ENCODE data around the gene SLC9A1.

Gene SLC9A1

GRCh38 chr1:27101696-27102095 lies 53.2 kb downstream of the SLC9A1 start:
- no peak for DNase-seq

GRCh38 chr1:27101054-27101491 lies 53.9 kb downstream of the SLC9A1 start:
- DNase-seq: no peak

DNA sequence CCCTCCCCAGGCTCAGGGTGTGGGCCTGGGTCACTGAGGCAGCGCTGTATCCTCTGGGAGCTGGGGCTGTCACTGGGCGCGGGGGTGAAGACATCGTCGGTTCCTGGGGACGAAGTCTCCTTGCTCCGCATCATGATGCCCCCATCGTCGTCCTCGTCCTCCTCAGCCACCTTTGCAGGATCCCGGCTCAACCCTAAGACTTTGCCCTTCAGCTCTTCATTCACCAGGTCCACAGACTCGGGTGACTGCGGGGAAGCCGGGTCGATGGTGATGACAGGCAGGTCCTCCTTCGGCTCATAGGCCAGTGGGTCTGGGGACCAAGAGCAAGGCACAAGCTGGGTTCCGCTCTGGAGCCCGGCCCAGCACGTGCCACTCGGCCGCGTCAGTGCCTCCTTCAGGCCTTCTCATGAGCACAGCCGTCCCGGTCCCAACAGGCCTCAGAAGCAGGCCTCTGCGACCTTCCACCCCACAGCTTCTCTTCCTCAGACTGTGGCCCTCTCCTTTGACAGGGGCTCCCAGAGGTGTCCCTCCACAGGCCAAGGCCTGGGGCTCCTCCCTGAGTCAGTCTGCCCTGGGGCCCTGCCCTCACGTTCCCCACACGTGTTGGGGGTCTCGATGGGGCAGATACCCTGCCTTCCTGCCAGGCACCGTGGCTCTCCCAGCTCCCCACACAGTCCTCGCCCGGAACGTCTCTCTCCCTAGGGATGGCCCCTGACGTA lies 54.4 kb downstream of the SLC9A1 start:
- DNase-seq: no peak

GRCh38 chr1:27099587-27100334 lies 55.2 kb downstream of the SLC9A1 start:
- no peak for DNase-seq

DNA sequence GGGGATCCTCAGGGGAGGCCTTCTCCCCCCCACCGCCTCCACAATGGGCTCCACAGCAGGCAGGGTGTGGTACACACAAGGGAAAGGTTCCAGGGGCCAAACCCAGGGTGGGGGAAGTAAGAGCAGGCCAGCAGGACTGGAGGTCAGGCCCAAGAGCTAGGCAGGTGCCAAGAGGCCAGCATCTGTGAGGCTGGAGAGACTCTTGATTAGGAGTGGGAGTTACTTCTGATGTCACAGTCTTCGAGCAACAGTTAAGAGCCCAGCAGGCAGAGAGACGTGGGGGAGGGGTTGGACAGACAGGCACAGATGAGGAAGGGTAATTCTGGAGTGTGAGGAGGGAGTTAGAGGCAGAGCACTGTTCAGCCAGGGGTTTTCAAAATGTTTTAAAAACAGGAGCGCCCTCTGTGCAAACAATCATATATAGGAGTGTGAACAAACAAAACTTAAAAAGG lies 55.8 kb downstream of the SLC9A1 start:
- peak; percentile 78 for DNase-seq

DNA sequence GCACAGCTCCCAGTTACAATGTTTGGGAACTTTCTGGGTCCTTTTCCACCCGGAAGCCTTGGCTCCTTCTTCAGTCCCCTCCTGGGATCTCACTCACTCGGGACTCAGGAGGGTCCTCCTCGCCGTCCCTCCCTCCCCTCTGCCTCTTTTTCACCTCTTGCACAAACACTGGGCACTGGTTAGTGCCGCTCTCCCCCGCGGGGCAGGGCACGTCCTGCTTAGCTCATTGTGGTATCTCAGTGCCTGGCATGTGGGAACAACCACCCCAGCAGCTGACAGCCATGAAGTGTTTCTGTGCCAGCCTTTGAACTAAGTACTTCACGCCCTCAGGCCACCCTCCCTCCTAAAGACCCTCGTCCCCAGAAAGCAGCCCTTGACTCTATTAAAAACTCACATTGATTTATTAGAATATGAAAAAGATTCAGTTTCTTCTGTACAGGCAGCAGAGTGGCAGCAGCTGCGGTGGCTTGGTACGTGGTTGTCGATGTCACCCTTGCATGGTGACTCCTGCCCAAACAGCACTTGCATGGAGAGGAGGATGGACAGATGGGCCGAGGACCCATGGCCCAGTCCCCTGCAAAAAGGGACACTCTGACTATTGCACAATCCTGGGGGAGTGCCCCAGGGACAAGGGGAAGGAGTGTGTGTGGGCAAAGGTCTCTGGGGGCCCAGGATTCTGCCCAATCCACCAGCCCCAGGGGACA lies 56.3 kb downstream of the SLC9A1 start:
- DNase-seq: peak; percentile 62

DNA sequence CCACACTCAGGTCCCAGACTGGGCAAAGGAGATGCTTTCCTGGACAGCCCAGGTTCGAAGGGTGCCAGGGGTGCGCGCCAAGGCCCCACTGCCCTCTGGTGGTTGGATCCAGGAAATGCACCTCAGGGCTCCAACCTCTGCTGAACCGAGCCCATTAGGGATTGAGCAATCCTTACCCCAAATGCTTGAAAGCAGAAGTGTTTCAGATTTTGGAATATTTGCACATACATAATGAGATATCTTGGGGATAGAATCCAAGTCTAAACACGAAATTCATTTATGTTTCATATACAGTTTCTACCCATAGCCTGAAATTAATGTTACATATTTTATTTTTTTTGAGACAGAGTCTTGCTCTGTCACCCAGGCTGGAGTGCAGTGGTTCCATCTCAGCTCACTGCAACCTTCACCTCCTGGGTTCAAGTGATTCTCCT lies 57.4 kb downstream of the SLC9A1 start:
- peak; percentile 70 for DNase-seq

GRCh38 chr1:27095576-27095975 lies 59.3 kb downstream of the SLC9A1 start:
- no peak for DNase-seq

GRCh38 chr1:27092888-27093287 lies 62.0 kb downstream of the SLC9A1 start:
- no peak for DNase-seq

DNA sequence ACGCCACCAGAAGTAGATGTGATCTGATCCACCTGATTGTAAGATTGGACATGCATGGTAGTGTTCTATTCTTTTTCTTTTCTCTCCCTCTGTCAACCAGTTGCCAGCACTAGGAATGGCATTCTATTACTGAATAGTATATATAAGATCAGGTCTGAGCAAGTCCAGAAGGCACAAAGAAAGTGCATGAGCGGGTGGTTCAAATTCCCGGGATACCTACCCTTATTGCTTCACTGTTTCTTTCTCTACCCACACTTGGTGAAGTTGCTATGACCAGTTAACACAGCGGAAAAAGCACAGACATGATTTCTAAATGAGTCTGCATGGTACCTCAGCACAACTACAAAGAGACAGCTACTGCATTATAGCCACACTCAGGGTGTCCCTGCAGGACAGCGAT lies 64.0 kb downstream of the SLC9A1 start:
- DNase-seq: no peak

- no peak for DNase-seq
Observed at GRCh38 chr1:27087371-27088220, 67.3 kb downstream of the SLC9A1 start.

GRCh38 chr1:27086628-27087027 lies 68.3 kb downstream of the SLC9A1 start:
- no peak for DNase-seq

GRCh38 chr1:27086026-27086425 lies 68.9 kb downstream of the SLC9A1 start:
- no peak for DNase-seq

GRCh38 chr1:27084107-27084506 lies 70.8 kb downstream of the SLC9A1 start:
- no peak for DNase-seq

GRCh38 chr1:27077968-27078367 lies 77.0 kb downstream of the SLC9A1 start:
- no peak for DNase-seq

DNA sequence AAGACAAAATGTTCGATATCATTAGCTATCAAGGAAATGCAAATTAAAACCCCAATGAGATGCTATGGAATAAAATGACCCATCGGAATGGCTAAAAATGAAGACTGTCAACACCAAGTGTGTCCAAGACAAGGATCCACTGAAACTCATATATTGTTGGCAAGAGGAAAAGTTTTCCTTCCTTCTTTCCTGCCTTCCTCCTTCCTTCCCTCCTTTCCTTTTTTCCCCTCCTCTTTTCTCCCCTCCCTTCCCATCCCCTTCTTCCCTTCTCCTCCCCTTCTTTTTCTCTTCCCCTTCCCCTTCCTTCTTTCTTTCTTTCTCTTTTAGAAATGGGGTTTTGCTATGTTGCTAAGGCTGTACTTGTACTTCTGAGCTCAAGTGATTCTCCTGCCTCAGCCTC lies 78.1 kb downstream of the SLC9A1 start:
- DNase-seq: no peak

DNA sequence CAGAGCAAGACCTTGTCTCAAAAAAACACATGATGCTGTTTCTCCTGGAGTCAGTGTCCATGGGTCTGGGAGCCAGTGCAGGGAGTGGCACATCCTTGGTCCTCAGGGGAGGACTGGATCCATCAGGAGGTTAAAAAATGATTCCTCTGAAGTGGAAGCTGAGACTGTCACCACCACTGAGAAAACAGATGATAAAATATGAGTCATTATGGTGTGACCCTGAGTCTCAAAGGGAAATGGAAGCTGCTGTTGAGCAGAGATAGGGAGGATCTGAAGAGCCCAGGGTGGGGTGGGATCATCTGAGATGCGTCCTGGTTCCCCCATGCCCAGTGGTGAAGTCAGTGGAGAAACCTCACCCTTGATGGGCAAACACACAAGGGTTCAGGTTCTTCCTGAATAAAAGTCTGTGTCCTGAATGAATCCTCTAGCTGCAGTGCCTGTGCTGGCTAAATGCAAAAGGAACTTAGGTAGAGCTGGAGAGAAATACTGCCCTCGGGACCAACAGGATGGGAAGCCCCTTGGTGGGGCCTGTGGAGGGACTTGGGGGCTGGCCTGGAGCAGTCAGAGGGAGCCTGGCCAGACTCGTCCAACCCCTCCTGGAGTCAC lies 80.6 kb downstream of the SLC9A1 start:
- DNase-seq: no peak

GRCh38 chr1:27071049-27071416 lies 83.9 kb downstream of the SLC9A1 start:
- no peak for DNase-seq

GRCh38 chr1:27070390-27071048 lies 84.4 kb downstream of the SLC9A1 start:
- peak; percentile 63 for DNase-seq

GRCh38 chr1:27068922-27069321 lies 86.0 kb downstream of the SLC9A1 start:
- DNase-seq: no peak

DNA sequence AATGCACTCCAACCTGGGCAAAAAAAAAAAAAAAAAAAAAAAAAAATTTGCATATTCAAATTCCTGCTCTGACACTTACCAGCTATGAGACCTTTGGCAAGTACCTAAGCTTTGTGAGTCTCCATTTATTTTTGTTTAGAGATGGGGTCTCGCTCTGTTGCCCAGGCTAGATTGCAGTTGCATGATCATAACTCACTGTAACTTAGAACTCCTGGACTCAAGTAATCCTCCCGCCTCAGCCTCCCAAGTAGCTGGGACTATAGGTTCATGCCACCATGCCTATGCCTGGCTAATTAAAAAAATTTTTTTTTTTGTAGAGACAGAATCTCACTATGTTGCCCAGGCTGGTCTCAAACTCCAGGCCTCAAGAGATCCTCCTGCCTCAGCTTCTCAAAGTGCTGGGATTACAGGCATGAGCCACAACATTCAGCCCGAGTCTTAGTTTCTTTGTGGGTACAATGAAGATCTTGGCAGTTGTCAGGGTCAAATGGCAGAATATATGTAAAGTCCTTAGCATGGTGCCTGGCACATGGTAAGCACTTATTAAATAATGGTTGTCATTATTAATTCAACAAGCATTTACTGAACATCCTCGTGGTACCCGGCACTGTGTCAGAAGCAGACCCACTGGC lies 88.8 kb downstream of the SLC9A1 start:
- DNase-seq: no peak
